GM19023 (cell line): Measurements from ENCODE around the gene CLDN2.

Source experiments
- ATAC-seq: cut with Tn5 transposase; IDR thresholded peaks from one replicate; pipeline ENCODE4 v1.9.1; 2021; ENCODE audit warnings: mild to moderate bottlenecking, moderate library complexity; ENCODE audit not compliant: unreplicated experiment

CLDN2 gene

DNA sequence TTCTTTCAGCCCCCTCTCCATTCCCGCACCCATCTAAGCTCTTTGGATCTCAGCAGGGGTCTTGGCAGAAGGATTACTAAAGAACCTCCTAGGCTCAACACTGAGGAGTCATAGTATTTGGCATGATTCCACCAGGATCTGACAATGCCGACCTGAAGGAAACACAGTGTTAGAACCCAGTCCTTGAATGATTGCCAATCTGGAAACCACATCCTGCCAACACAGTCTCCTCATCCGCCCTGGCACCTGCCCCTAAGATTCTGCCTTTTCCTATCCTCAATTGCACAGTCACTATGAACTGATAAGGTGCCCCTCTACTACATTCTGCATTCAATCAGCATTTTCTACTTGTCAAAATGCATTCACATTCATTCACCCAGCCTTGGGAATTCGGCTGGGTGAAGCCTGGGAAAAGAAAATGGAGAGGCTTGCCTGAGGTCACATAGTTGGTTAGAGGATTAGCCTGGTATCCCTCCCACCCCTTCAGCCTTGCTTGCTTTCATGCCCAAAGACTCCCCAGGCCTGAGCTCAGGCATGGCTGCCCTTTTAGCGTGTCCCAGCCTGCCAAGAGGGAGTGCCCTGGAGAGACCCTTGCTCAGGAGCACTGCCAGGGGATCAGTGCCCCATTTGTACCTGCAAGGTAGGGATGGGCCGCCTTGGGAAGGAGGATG lies 2.2 kb upstream of the CLDN2 start:
- no peak for ATAC-seq

- no peak for ATAC-seq
Observed at GRCh38 chrX:106921637-106922036, 1.4 kb downstream of the CLDN2 start.

- ATAC-seq = no peak
Observed at GRCh38 chrX:106927023-106927422, 6.8 kb downstream of the CLDN2 start.

DNA sequence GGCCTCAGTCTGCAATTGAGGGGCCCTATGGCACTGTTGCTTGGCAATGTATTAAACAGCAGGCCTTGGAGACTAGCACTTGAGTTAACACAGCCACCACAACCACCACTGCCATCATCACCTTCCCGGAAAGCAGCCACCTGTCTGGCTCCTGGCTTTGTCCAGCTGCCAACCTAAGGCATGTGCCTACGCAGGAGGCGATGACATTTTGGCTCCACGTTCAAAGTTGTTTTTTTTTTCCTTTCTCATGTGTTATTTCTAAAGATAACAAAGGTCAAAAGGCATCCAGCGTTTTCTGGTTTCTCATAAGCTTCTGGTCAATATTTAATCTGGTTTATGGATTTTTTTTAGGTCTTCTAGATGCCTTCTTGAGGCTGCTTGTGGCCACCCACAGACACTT lies 7.5 kb downstream of the CLDN2 start:
- no peak for ATAC-seq

DNA sequence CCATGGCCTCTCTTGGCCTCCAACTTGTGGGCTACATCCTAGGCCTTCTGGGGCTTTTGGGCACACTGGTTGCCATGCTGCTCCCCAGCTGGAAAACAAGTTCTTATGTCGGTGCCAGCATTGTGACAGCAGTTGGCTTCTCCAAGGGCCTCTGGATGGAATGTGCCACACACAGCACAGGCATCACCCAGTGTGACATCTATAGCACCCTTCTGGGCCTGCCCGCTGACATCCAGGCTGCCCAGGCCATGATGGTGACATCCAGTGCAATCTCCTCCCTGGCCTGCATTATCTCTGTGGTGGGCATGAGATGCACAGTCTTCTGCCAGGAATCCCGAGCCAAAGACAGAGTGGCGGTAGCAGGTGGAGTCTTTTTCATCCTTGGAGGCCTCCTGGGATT lies 8.0 kb downstream of the CLDN2 start:
- ATAC-seq = no peak

DNA sequence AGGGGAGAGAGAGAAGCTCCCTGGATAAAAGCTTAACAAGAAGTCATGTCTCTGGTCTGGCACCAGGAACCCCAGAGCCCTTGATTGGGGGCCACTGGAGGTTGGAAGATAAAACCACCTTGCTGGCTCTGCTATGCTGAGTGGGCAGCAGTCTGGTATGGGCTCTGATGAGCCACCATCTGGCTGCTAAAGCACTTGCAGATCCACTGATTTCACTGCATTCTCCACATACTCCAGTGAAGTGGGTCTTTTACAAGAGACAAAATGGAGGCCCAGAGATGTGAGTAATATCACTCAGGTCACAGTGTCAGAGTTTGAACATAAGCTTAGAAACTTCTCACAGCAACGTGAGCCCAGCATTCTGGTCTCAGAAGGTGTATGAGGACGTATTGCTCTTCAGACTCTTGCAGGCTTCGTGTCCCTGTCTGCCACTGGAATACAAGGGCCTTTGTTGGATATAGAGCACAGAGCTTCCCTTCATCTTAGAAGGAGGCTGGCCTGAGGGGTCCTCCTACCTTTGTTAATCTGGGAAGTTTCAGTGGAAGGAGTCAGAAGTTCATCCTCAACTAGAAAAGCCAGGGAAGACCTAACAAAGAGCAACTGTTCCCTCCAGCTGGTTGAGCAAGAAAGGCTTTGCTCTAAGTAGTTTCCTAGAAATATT lies 11.8 kb downstream of the CLDN2 start:
- no peak for ATAC-seq

- no peak for ATAC-seq
Observed at GRCh38 chrX:106932492-106932923, 12.3 kb downstream of the CLDN2 start.

- no peak for ATAC-seq
Observed at GRCh38 chrX:106932960-106933537, 12.8 kb downstream of the CLDN2 start.

DNA sequence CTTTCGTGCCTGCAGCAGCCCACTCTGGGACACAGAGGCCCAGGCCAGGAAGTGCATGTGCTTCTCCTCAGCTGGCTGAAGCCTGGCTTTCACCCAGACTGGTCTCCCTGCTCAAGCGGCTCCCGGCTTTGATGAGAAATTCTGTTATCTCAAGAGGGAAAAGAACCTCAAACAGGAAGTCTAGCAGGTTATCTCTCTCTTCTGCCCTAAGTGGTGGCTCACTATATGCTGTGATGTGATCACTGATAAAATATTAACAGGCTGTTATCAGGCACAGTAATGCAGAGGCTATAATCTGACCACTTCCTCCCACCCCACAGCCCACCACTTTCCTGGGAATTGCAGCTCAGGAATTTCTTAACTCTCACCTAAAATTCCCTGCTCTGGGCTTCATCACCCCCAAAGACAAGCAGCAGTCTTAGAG lies 13.3 kb downstream of the CLDN2 start:
- no peak for ATAC-seq

DNA sequence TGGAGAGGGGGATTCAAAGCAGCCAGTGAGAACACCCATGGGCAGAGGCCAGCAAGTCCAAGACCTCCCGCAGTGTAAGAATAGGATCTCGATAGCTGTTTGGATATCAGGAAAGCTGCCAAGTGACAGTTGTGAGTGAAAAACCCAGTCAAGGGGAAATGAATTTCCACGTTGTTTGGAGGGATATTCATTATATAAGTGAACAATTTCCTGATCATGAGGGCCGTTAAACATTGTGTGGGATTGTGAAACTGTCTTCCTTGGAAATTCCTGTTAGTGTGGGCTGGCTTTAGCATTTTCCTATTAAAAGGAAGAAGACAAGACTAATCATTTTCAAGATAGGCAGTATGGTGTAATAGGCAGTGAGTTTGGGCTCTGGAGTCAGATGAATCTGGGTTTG lies 15.0 kb downstream of the CLDN2 start:
- ATAC-seq = no peak

DNA sequence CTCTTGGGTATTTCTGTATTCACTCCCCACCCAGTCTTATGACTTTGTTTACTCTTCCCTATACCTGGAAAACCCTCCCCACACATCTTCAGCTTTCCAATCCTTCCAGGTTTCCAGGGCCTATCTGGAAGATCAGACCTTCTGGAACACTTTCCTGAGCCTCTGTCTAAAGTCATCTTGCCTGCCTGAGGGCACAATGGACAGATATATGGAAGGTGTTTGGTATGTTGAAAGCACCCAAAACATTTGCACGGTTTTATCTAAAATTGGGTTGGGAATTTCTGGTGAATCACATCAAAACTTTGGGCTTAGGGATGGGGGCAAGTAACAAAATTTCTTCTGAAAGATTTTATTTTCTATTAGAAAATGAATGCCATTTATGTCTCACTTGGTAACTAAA lies 16.0 kb downstream of the CLDN2 start:
- ATAC-seq = no peak

GRCh38 chrX:106939566-106939965 lies 19.4 kb downstream of the CLDN2 start:
- no peak for ATAC-seq

GRCh38 chrX:106940068-106940467 lies 19.9 kb downstream of the CLDN2 start:
- ATAC-seq = no peak

GRCh38 chrX:106946464-106946863 lies 26.3 kb downstream of the CLDN2 start:
- ATAC-seq = no peak

- ATAC-seq = no peak
Observed at GRCh38 chrX:106948641-106949040, 28.4 kb downstream of the CLDN2 start.

DNA sequence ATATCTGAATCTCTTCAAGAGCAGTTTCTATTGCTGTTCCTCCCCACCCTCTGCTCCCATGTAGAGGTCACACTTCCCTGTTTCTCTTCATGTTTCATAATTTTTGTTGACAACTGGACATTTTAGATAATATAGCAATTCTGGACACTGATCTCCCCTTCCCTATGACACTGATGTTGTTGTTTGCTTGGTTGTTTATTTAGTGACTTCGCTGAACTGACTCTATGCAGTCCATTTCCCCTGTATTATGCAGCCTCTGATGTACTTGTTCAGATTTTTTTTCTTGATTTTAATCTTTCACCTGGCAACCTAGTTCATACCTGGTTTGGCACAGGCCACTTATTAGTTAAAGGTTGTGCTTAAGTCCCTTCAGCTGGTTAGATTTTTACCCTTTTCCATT lies 29.2 kb downstream of the CLDN2 start:
- no peak for ATAC-seq

- ATAC-seq = no peak
Observed at GRCh38 chrX:106950381-106950780, 30.2 kb downstream of the CLDN2 start.

DNA sequence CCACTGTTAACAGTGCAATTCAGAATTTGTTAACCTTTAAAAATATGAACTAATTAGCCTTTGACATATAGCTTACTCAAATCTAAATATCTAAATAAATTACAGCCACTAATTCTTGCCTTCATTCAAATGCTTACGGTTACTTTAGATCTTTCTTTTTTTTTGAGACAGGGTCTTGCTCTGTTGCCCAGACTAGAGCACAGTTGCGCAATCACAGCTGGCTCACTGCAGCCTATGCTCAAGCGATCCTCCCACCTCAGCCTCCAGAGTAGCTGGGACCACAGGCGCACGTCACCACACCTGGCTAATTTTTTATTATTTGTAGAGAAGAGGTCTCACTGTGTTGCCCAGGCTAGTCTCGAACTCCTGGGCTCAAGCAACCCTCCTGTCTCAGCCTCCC lies 31.0 kb downstream of the CLDN2 start:
- ATAC-seq = no peak

DNA sequence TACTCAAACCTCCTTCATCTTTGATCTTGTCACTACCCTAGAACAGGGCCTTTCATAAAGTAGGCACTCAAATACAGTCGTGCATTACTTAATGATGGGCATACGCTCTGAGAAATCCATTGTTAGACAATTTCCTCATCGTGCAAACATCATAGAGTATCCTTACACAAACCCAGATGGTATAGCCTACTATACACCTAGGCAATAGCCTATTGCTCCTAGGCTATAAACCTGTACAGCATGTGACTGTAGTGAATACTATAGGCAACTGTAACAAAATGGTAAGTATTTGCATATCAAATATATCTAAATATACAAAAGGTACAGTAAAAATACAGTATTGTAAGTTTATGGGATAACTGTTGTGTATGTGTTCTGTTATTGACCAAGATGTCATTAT lies 31.9 kb downstream of the CLDN2 start:
- no peak for ATAC-seq

GRCh38 chrX:106952538-106952937 lies 32.3 kb downstream of the CLDN2 start:
- ATAC-seq = no peak

DNA sequence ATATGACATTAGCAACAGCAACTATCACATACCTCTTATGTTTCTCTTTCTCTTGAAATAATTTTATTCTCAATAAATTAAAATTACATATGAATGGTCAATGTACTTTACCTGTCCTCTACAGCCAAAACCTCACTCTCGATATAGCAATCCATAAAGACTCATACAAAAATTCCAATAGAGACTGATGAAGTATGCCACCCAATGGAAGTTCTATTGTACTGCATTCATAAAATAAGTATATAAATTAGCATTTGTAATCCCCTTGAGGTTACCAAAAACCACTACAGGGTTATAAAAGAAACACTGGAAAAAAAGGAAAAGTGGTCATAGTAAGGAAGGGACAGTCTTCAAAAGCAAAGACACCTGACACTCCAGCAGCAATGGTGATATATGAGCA lies 32.8 kb downstream of the CLDN2 start:
- no peak for ATAC-seq

DNA sequence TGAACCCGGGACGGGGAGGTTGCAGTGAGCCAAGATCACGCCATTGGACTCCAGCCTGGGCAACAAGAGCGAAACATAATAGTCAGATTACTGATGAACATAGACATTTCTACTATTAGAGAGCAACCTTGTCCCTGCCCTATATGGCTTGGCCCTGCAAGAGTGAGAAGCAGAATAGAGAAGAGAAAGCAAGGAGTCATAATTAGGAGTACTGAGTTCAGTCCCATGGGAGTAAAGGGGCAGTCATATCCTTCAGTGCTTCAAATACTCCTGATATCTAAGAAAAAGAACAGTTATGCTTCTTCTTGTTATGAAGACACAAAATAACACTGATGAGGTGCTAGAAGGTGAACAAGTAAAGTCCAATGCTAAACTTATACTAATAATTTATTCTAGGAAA lies 33.8 kb downstream of the CLDN2 start:
- ATAC-seq = no peak
